ENCODE measurements around the gene GAL3ST3. TPM values are rescaled to one million over a fixed set of nuclear protein-coding genes. Genes with fewer than 3 reads are reported as not detected.
A peak's percentile ranks its signal among the peaks of the same experiment; 100 is the strongest.
"Not testable (repeated sequence)": the region's sequence is repeated elsewhere in the genome, so short reads cannot be mapped to it uniquely, and the experiment has no call there.

Gene GAL3ST3
- total RNA-seq, 1 donor from 2014 or later, result 2.1 TPM

DNA sequence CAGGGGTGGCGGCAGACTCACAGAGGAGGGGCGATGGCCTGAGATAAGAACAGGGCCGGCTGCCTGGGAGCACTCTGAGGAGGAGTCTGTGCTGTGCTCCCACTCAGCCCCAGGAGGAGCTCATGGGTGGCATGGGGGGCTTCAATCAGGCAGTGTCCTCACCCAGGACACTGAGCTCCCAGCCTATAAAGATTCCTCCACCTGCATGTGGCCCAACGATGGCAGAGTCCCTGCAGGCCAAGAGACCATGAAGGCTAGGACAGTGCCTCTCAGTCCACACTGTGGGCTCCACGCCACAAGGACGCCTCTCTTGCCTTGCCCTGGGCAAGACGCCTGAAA is 35.2 kb downstream of the GAL3ST3 start:
- no peak overlapping the region for H3K4me3 ChIP-seq (ENCODE audit: low read depth, low read length)
- TF ChIP-seq, protein P1, sequence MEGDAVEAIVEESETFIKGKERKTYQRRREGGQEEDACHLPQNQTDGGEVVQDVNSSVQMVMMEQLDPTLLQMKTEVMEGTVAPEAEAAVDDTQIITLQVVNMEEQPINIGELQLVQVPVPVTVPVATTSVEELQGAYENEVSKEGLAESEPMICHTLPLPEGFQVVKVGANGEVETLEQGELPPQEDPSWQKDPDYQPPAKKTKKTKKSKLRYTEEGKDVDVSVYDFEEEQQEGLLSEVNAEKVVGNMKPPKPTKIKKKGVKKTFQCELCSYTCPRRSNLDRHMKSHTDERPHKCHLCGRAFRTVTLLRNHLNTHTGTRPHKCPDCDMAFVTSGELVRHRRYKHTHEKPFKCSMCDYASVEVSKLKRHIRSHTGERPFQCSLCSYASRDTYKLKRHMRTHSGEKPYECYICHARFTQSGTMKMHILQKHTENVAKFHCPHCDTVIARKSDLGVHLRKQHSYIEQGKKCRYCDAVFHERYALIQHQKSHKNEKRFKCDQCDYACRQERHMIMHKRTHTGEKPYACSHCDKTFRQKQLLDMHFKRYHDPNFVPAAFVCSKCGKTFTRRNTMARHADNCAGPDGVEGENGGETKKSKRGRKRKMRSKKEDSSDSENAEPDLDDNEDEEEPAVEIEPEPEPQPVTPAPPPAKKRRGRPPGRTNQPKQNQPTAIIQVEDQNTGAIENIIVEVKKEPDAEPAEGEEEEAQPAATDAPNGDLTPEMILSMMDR (conservative IDR thresholded peaks at IDR 0.05; ENCODE audit: low read depth, low read length), result no peak
- DNase-seq (ENCODE audit: low read depth), result no peak

DNA sequence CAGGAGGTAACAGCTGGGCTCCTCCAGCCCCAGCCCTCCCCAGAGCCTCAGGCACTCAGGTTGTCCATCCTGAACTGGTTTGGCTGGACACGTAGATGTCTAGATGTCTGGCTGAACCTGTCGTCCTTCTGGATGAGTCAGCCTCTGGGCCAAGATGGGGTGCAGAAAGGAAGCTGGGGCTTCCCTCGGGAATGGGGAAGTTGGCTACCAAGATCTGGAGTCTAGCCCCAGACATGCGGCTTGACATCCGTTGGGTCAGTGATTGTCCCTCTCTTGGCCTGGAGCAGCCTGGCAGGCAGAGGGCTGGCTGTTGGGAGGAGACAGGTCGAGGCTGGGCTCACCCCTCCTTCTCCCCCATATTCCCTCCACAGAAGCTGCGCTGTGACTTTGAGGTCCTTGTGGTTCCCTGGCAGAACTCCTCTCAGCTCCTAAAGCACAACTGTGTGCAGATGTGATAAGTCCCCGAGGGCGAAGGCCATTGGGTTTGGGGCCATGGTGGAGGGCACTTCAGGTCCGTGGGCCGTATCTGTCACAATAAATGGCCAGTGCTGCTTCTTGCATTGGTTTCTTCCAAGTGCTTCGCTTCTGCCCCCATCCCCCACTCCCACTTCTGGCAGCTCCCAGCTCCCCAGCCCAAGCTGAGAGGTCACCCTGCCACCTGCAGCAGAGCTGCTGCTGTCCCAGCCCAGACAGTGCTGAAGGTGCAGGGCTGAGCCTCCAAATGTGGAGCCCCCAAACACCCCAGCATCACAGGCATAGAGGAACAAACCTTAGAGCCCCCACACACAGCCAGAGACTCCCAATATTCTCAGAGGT is 35.8 kb downstream of the GAL3ST3 start:
- H3K4me3 ChIP-seq (ENCODE audit: low read depth, low read length), result no peak overlapping the region
- TF ChIP-seq, protein P1 (conservative IDR thresholded peaks at IDR 0.05; ENCODE audit: low read depth, low read length), result no peak
- no peak for DNase-seq (ENCODE audit: low read depth)

DNA sequence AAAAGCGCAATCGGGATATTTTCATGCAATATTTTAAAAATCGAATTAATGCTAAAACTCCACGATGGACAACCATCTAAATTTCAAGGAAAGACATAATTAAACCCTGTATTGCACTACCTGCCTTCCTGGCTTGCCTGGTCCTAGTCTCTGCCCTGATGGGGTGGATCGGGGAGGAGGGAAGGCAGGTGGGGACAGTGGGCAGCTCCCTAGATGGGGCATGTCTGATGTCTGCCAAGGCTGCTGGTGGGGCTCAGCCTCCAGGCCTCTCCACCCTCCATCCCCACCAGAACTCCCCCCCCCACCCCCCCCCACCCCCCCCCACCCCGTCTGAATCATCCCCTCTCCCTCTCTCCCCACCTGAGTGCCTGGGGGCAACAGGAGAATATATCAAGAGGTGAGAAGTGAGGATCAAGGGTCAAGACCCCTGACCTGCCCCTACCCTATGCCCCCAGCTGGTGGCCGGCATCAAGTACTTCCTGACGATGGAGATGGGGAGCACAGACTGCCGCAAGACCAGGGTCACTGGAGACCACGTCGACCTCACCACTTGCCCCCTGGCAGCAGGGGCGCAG is 36.5 kb downstream of the GAL3ST3 start:
- DNase-seq (ENCODE audit: low read depth), result no peak
- TF ChIP-seq, protein P1 (conservative IDR thresholded peaks at IDR 0.05; ENCODE audit: low read depth, low read length), result no peak
- no peak overlapping the region for H3K4me3 ChIP-seq (ENCODE audit: low read depth, low read length)

DNA sequence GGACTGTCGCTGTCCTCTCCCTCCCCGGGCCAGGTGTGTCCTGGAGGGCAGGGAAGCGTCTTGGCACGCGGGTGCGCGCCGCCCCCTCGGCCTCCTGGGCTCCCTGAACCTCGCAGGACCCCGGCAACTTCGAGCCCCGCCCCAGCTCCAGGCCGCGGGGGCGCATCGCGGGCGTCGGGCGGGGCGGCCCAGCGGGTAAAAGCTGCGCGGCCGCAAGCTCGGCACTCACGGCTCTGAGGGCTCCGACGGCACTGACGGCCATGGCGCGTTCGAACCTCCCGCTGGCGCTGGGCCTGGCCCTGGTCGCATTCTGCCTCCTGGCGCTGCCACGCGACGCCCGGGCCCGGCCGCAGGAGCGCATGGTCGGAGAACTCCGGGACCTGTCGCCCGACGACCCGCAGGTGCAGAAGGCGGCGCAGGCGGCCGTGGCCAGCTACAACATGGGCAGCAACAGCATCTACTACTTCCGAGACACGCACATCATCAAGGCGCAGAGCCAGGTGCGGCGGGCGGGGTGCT is 37.1 kb downstream of the GAL3ST3 start, which contains the start of gene CST6:
Gene CST6, plus strand, starts transcription at position 224 of the 519 bp plus-strand sequence. Its CDS starts 37 bp downstream, at position 261.
- H3K4me3 ChIP-seq (ENCODE audit: low read depth, low read length), result no peak within 1 kb of the TSS
- no peak for DNase-seq (ENCODE audit: low read depth)
- TF ChIP-seq, protein P1 (conservative IDR thresholded peaks at IDR 0.05; ENCODE audit: low read depth, low read length), result no peak

DNA sequence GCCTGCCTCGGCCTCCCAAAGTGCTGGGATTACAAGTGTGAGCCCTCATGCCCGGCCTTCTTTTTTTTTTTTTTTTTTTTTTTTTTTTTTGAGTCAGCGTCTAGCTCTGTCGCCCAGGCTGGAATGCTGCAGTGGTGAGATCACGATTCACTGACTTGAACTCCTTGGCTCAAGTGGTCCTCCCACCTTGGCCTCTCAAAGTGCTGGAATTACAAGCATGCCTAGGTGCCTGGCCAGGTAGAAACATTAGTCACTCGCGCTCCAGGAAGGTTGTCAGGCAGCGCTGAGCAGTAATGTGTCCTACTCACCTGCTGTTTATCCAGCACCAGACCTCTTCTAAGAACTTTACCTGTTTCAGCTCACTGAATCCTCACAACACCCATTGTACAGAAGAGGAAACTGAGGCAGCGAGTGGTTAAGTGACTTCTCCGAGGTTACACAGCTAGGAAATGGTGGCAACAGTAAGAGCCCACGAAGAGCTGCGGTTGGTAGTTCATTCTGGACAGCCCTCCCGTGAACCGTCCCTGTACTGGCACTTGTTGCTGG is 37.6 kb downstream of the GAL3ST3 start:
- no peak overlapping the region for H3K4me3 ChIP-seq (ENCODE audit: low read depth, low read length)
- peak; percentile 69 for DNase-seq (ENCODE audit: low read depth)

DNA sequence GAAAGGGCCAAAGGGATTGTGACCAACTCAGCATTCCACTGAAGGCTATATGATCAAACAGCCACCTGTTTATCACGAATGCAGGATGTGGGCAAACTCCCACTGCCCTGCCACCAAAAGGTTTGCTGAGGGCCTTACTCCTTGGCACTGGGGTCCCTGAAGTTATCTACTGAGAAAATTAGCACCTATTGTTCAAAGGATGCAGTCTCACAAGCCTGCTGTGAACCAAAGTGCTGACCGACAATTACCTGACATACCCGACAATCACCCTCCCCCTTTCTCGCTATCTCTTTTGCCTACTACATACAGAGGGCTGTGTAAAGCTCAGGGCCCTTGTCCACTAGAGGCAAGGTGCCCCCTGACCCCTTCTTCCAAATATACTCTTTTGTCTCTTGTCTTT is 38.9 kb downstream of the GAL3ST3 start:
- DNase-seq (ENCODE audit: low read depth); H3K4me3 ChIP-seq (ENCODE audit: low read depth, low read length): not testable (repeated sequence)

More for the DNA sequence above, 37.6 kb downstream of the GAL3ST3 start:
- TF ChIP-seq, protein P1 (conservative IDR thresholded peaks at IDR 0.05; ENCODE audit: low read depth, low read length), result no peak

DNA sequence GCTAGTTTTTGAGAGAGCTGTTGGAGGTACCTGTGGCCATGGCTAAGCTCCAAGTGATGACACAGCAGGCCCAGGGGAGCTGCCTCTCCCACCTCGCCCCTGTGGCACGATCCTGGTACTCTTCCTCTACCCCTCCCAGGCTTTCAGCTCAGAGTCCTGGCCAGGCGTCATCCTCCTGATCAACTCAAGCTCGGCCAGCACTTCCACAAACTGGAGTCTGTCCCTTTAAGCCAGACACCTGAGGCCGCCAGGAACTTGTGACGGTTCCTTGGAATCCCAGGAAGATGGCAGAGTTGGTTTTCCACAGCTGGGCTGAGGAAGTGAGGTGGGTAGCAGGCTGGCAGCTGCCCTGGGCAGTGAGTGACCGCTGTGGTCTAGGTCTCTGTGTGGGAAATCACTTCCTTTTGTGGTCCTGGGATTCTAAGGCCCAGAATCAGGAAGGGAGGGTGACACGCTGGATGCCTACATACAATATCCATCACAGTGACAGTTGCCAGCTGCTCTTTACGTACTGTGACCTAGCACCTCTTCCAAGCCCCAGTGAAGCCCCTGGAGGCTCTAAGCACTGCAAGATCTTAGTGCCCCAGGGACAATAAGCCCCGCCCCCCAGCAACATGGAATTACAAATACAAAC is 40.4 kb downstream of the GAL3ST3 start:
- H3K4me3 ChIP-seq (ENCODE audit: low read depth, low read length), result no peak overlapping the region
- TF ChIP-seq, protein P1 (conservative IDR thresholded peaks at IDR 0.05; ENCODE audit: low read depth, low read length), result no peak
- no peak for DNase-seq (ENCODE audit: low read depth)
